Caco-2 (cell line): ENCODE results near the gene RIPK3. TPM values are rescaled to one million over a fixed set of nuclear protein-coding genes. Genes with fewer than 3 reads are reported as not detected.

Experiments used
- BruUV-seq: library from RNA; stranded (reverse); fragments of 400-500 nt; replicated peaks from 2 replicates; lab custom pipeline; 2021; lab: Mats Ljungman, UMichigan
- CTCF ChIA-PET: fragments of 300-600 bp; sonication (Branson Sonifier 250); formaldehyde crosslinking; loops from one replicate; lab custom pipeline; 2022; ENCODE audit warnings: antibody characterized with exemption; lab: Charles Lee
- POLR2A ChIA-PET: fragments of 300-600 bp; sonication (Branson Sonifier 250); formaldehyde crosslinking; loops from one replicate; lab custom pipeline; 2022; ENCODE audit warnings: antibody characterized with exemption; lab: Charles Lee
- DNase-seq, 2 experiments: peaks; one replicate each; pipeline versions ENCODE4 v3.0.0 to v3.0.0-alpha.2; 2020 to 2022
- H3K27me3 ChIP-seq: replicated peaks from 2 replicates; pipeline ENCODE4 v1.6.0; 2011; ENCODE audit warnings: low read length; ENCODE audit not compliant: control insufficient read depth, insufficient read depth
- H3K36me3 ChIP-seq: 2 replicates; pipeline ENCODE4 v1.5.1; 2011; ENCODE audit warnings: low read length; ENCODE audit not compliant: control insufficient read depth, insufficient read depth
- H3K4me1 ChIP-seq: fragments of 250-450 bp; sonication (Bioruptor Pico); 2 replicates; pipeline ENCODE4 v1.5.1; 2020; ENCODE audit warnings: mild to moderate bottlenecking
- H3K4me3 ChIP-seq: 2 replicates; pipeline ENCODE4 v1.5.1; 2011; ENCODE audit warnings: low read depth, mild to moderate bottlenecking, control low read depth, low read length
- H3K9me3 ChIP-seq: fragments of 250-450 bp; sonication (Bioruptor Pico); 2 replicates; pipeline ENCODE4 v1.5.1; 2020; ENCODE audit warnings: mild to moderate bottlenecking, moderate library complexity
- H3K27ac Mint-ChIP-seq: one replicate; pipeline ENCODE4 v1.8.0; 2022; ENCODE audit warnings: mixed read lengths; ENCODE audit not compliant: unreplicated experiment
- H3K27me3 Mint-ChIP-seq: one replicate; pipeline ENCODE4 v1.8.0; 2022; ENCODE audit warnings: mixed read lengths; ENCODE audit not compliant: insufficient read depth, unreplicated experiment
- H3K36me3 Mint-ChIP-seq: one replicate; pipeline ENCODE4 v1.8.0; 2022; ENCODE audit warnings: mild to moderate bottlenecking, mixed read lengths; ENCODE audit not compliant: insufficient read depth, unreplicated experiment
- H3K4me1 Mint-ChIP-seq: one replicate; pipeline ENCODE4 v1.8.0; 2022; ENCODE audit warnings: low read depth, mixed read lengths; ENCODE audit not compliant: unreplicated experiment
- H3K4me3 Mint-ChIP-seq: one replicate; pipeline ENCODE4 v1.8.0; 2022; ENCODE audit warnings: mild to moderate bottlenecking, moderate library complexity, mixed read lengths; ENCODE audit not compliant: unreplicated experiment
- H3K9me3 Mint-ChIP-seq: one replicate; pipeline ENCODE4 v1.8.0; 2022; ENCODE audit warnings: mixed read lengths; ENCODE audit not compliant: unreplicated experiment
- intact Hi-C: fragments of 100-400 bp; cut with micrococcal nuclease; formaldehyde crosslinking; loops from one replicate; pipeline ENCODE4 v1.10.0; 2022; ENCODE audit not compliant: unreplicated experiment
- total RNA-seq: library from RNA; stranded (reverse); gene quantifications from 2 replicates; pipeline ENCODE4 v1.2.3, GENCODE V29; 2022
- TF ChIP-seq, protein P1 (sequence below), 2 experiments: fragments of 200-600 bp in 1 of 2; IDR thresholded peaks; 1 replicate in 1 of 2; 2 replicates in 1 of 2; pipeline versions ENCODE4 v1.5.1 to v1.8.0; 2011 to 2022; ENCODE audit warnings: antibody characterized with exemption in 1 of 2, control low read depth in 1 of 2, inconsistent platforms in 1 of 2, low read depth in 1 of 2, low read length in 1 of 2, mild to moderate bottlenecking in 1 of 2, moderate library complexity in 1 of 2; ENCODE audit not compliant: insufficient read depth in 1 of 2, severe bottlenecking in 1 of 2, unreplicated experiment in 1 of 2

The RIPK3 gene
- total RNA-seq, 1 experiment from 2014 or later: 1.5 TPM

DNA sequence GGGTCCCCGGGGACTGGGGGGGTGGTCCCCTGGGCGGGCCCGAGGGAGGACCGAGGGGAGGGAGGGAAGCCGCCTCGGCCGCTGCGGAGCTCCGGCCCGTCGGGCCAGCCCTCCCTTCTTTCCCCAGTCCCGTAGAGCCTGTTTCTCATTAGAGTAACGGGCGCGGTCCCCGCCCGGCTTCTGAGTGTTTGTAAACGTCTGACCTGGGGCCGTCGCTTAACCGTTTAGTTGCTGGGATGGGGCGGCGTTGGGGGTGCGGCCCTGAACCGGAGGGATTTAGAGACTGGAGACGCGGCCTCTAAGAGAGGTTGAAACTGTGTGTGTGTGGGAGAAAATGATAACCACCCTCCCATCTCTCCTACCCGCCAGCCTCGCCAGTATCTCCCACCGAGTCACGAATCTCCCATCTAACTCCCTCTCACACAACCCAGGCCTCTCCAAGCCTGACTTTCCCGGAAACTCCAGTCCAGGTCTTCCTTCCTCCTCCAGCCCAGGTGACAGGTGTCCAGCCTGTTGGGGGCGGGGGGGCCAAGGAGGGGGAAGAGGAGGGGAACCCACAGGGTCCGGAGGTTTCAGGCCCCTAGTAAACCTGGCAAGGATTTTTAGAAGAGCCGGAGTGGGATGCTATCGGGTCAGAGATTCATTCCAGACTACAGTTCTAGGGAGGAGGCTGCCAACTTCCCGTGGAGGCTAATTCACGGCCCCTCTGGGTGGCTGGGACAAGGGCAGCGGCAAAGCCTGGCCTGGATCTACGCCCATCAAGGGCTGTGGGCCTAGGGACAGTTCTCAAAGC lies 27.1 kb upstream of the RIPK3 start:
- no peaks in the 10 kb centered on the region for H3K9me3 Mint-ChIP-seq
- peak overlapping the region; percentile 85 for H3K4me3 Mint-ChIP-seq
- no peaks in the 10 kb centered on the region for H3K36me3 Mint-ChIP-seq
- H3K9me3 ChIP-seq: no peaks in the 10 kb centered on the region
- ChIA-PET POLR2A (interaction anchor here (0.6 to 1.6 kb wide), 5 partner anchors 32 to 70 kb away, joined by 3 to 12 read pairs (median 5); partner anchors contain the start of genes CBLN3, KHNYN and NYNRIN), CTCF (interaction anchor here (0.7 to 2.3 kb wide), 13 partner anchors 33 to 308 kb away, joined by 3 to 111 read pairs (median 5); partner anchors contain the start of genes CBLN3, KHNYN and SDR39U1)
- intact Hi-C loops: loop anchor here (1.0 to 2.0 kb wide), 3 partner anchors 26 to 60 kb away; no protein-coding TSS in a partner anchor
- no peaks in the 10 kb centered on the region for H3K36me3 ChIP-seq
- TF ChIP-seq, protein P1, sequence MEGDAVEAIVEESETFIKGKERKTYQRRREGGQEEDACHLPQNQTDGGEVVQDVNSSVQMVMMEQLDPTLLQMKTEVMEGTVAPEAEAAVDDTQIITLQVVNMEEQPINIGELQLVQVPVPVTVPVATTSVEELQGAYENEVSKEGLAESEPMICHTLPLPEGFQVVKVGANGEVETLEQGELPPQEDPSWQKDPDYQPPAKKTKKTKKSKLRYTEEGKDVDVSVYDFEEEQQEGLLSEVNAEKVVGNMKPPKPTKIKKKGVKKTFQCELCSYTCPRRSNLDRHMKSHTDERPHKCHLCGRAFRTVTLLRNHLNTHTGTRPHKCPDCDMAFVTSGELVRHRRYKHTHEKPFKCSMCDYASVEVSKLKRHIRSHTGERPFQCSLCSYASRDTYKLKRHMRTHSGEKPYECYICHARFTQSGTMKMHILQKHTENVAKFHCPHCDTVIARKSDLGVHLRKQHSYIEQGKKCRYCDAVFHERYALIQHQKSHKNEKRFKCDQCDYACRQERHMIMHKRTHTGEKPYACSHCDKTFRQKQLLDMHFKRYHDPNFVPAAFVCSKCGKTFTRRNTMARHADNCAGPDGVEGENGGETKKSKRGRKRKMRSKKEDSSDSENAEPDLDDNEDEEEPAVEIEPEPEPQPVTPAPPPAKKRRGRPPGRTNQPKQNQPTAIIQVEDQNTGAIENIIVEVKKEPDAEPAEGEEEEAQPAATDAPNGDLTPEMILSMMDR (IDR thresholded peaks at IDR 0.05; ENCODE audit: insufficient read depth in 1 of 2, low read depth in 1 of 2, low read length in 1 of 2, severe bottlenecking in 1 of 2, unreplicated experiment in 1 of 2): no peak
- no peaks in the 10 kb centered on the region for H3K27me3 Mint-ChIP-seq
- peaks cover 4% of the 10 kb centered on the region; the same call in 1 of the 2 replicates for H3K4me1 ChIP-seq
- no peaks in the 10 kb centered on the region for H3K27me3 ChIP-seq
- H3K27ac Mint-ChIP-seq: peak overlapping the region; percentile 71
- H3K4me3 ChIP-seq: peak overlapping the region; percentile 67
- BruUV-seq: no TSS peak
- H3K4me1 Mint-ChIP-seq: peaks cover 13% of the 10 kb centered on the region
- DNase-seq: peak; percentile 94 to 96

DNA sequence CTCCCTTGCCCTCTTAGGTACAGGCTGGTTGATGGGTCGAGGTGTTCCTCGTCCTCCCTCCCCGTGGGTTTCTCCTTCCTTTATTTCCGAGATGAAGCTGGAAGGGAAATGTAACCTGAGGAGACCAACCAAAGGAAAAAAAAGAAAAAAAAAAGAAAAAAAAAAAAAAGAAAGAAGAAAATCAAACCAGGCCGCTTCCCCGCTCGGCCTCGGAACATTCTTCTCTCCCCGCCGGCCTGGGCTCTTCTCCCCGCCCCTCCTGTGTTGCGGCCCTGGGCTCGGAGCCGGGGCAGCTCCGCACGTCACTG lies 26.6 kb upstream of the RIPK3 start:
- H3K27ac Mint-ChIP-seq: peak overlapping the region; percentile 71
- intact Hi-C loops: loop anchor here (2.0 kb wide), 2 partner anchors 26 to 34 kb away; no protein-coding TSS in a partner anchor
- TSS peak; percentile 75 for BruUV-seq

More for the DNA sequence above, 26.6 kb upstream of the RIPK3 start:
- Histone ChIP-seq H3K4me1 (peaks cover 4% of the 10 kb centered on the region; the same call in 1 of the 2 replicates), H3K4me3 (peak overlapping the region; percentile 67), H3K9me3 (no peaks in the 10 kb centered on the region), H3K27me3 (no peaks in the 10 kb centered on the region), H3K36me3 (no peaks in the 10 kb centered on the region)
- TF ChIP-seq, protein P1 (IDR thresholded peaks at IDR 0.05; ENCODE audit: insufficient read depth in 1 of 2, low read depth in 1 of 2, low read length in 1 of 2, severe bottlenecking in 1 of 2, unreplicated experiment in 1 of 2): no peak
- DNase-seq: no peak
- Mint-ChIP-seq H3K4me3 (peak overlapping the region; percentile 85), H3K4me1 (peaks cover 13% of the 10 kb centered on the region), H3K9me3 (no peaks in the 10 kb centered on the region), H3K27me3 (no peaks in the 10 kb centered on the region), H3K36me3 (no peaks in the 10 kb centered on the region)
- CTCF ChIA-PET: interaction anchor here (0.6 to 2.3 kb wide), 16 partner anchors 33 to 1768 kb away, joined by 3 to 111 read pairs (median 6); partner anchors contain the start of genes CBLN3, KHNYN and SDR39U1
- POLR2A ChIA-PET: interaction anchor here (0.6 to 1.6 kb wide), 5 partner anchors 32 to 71 kb away, joined by 3 to 12 read pairs (median 5); partner anchors contain the start of genes CBLN3, KHNYN and NYNRIN
